ENCODE data around the gene ACLY.
A peak's percentile ranks its signal among the peaks of the same experiment; 100 is the strongest.

ACLY gene

DNA sequence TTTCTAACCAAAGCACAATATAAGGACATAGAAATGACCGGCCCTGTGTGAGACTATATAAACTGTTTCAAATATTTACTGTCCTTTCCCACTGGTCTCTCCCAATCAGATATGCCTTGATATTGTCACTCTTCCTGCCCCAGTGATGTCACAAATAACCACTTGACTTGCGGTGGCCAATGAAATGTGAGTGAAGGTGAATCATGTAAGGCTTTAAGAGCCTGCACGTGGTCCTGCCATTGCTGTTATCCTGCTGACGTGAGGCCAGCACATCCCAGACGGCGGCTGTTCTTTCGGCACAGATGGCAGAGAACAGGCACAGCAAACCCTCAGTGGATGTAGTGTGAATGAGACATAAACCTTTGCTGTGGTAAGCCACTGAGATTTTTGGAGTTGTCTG is 48.1 kb downstream of the ACLY start:
- TF ChIP-seq, protein P1, sequence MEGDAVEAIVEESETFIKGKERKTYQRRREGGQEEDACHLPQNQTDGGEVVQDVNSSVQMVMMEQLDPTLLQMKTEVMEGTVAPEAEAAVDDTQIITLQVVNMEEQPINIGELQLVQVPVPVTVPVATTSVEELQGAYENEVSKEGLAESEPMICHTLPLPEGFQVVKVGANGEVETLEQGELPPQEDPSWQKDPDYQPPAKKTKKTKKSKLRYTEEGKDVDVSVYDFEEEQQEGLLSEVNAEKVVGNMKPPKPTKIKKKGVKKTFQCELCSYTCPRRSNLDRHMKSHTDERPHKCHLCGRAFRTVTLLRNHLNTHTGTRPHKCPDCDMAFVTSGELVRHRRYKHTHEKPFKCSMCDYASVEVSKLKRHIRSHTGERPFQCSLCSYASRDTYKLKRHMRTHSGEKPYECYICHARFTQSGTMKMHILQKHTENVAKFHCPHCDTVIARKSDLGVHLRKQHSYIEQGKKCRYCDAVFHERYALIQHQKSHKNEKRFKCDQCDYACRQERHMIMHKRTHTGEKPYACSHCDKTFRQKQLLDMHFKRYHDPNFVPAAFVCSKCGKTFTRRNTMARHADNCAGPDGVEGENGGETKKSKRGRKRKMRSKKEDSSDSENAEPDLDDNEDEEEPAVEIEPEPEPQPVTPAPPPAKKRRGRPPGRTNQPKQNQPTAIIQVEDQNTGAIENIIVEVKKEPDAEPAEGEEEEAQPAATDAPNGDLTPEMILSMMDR (conservative IDR thresholded peaks at IDR 0.05; ENCODE audit: low read depth, low read length): no peak

DNA sequence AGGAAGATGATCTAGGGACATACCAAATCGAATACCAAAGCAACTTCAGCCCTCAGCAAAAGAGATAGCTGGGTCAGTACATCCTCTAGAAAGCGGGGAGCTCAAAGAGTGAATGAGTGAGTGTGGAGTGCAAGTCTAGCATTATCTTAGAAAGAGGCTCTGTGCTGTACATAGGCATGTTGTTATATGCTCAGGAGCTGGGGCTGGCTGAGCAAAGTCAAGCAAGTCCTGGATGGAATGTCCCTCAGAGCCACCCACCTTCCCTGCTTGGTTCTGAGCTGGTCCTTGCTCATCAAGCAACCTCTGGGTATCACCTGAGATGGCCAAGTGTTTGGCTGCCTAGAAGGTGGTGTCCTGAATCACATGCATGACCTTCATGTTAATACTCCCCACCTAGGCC is 48.7 kb downstream of the ACLY start:
- no peak overlapping the region for H3K4me3 ChIP-seq (ENCODE audit: low read length)
- DNase-seq (ENCODE audit: low read depth): no peak
- TF ChIP-seq, protein P1 (conservative IDR thresholded peaks at IDR 0.05; ENCODE audit: low read depth, low read length): no peak

More for the DNA sequence above, 48.1 kb downstream of the ACLY start:
- no peak for DNase-seq (ENCODE audit: low read depth)
- H3K4me3 ChIP-seq (ENCODE audit: low read length): no peak overlapping the region

DNA sequence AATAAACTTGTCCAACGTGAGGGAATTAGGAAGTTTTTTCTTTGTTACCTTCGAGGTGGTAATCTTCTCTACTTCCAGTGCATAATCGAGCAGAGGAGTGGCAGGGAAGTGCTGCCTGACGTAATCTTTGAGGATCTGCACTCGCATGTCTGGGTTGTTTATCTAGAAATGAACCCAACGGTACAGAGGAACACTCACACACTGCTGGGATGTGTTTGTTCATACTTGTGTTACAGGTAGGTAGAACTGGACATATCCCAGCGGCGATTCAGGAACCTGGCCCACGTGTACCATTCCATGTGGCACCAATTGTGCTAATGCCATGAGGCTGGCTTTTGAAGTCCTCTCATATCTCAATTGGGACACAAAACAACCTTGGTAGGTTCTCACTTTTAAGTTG is 49.3 kb downstream of the ACLY start:
- TF ChIP-seq, protein P1 (conservative IDR thresholded peaks at IDR 0.05; ENCODE audit: low read depth, low read length): no peak
- H3K4me3 ChIP-seq (ENCODE audit: low read length): no peak overlapping the region
- no peak for DNase-seq (ENCODE audit: low read depth)

DNA sequence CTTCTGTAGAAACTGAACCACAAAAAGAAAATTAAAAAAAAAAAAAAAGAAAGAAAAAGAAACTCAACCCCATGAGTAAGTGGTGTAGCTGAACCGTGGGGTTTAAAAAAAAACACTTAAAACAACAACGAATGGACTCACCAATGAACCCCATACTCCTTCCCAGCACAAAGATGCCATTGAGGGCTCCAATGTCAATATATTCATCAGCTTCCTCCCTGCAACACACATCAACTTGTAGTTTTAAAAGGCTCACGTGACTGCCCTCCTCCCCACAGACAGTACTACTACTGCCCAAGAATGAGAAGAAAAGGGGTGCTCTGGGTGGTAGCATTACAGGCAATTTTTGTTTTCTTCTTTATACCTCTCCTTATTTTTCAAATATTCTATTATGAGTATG is 50.2 kb downstream of the ACLY start:
- DNase-seq (ENCODE audit: low read depth): no peak
- TF ChIP-seq, protein P1 (conservative IDR thresholded peaks at IDR 0.05; ENCODE audit: low read depth, low read length): no peak
- H3K4me3 ChIP-seq (ENCODE audit: low read length): no peak overlapping the region

DNA sequence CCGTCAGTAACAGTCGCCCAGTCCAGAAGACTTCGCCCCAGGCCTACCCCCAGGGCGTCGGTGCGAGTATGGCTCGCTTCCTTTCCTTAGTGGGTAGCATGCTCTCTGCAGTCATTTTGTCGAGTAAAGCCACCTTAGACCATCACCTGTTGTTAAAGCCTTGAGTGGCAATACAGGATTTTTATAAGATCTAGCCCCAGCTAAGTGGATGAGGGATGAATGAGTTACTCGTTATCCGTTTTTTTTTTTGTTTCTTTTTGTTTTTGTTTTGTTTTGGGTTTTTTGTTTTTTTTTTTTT is 53.2 kb downstream of the ACLY start:
- peak overlapping the region; percentile 44 for H3K4me3 ChIP-seq (ENCODE audit: low read length)
- TF ChIP-seq, protein P1 (conservative IDR thresholded peaks at IDR 0.05; ENCODE audit: low read depth, low read length): no peak
- DNase-seq (ENCODE audit: low read depth): no peak

DNA sequence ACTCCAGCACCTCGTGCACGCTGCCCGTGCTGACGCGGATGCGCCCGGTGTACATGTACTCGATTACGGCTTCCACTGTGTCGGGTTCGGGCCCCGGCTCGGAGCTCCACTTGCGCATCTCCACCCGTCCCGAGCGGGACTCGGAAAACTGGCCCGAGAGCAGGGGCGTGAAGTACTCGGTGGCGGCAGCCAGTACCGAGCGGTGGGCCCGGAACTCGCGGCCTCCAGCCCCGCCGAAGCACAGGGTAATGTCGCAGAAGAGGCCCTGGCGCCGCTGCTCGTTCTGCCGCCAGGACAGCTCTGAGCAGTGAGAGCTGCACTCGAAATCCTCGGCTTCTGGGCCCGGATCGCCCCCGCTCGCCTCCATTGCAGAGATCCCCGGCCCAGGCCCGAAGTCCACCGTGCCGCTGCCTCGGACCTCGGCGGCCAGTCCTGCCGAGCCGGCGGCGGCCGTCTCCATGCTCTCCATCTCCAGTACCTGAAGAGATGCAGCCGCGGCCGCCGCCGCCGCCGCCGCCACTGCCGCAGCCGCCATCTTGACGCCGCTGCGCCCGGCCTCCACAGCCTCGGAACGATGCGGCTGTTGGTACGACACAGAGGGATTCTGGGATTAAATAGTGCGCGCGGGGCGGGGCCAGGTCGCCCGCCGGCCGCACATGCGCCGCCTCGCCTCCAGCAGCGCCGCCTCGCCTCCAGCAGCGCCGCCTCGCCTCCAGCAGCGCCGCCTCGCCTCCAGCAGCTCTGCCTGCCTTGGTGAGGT is 53.7 kb downstream of the ACLY start, which contains the start of gene KLHL11:
KLHL11 (minus strand) TSS at position 588 of the 760 bp plus-strand sequence; CDS start at position 535, 53 bp downstream.
- peak; percentile 48 for DNase-seq (ENCODE audit: low read depth)

DNA sequence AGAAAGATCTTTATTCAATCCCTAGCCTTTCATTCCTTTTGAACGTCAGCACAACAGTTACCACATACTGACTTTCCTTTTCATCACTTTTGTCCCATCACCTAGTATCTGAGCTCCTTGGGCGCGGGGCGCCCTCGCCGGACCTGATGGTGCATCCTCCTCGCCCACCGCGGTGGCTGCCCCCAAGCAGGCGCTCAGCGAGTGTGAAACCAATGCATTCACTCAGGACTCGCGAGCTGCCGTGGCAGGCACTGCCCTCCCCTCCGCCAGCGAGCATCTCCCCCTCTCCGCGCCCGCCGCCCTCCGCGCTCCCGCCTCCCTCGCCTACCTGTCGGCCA is 54.3 kb downstream of the ACLY start:
- peak overlapping the region; percentile 87 for H3K4me3 ChIP-seq (ENCODE audit: low read length)
- TF ChIP-seq, protein P1 (conservative IDR thresholded peaks at IDR 0.05; ENCODE audit: low read depth, low read length): no peak
- no peak for DNase-seq (ENCODE audit: low read depth)

More for the DNA sequence above, 53.7 kb downstream of the ACLY start, which contains the start of gene KLHL11:
- TF ChIP-seq, protein P1 (conservative IDR thresholded peaks at IDR 0.05; ENCODE audit: low read depth, low read length): no peak
- H3K4me3 ChIP-seq (ENCODE audit: low read length): peak within 1 kb of the TSS; percentile 87

All from retinal pigment epithelial cell (primary cell).